Left ventricle myocardium inferior (tissue), 1 donor: ENCODE data around the gene PIH1D1. TPM values are rescaled to one million over a fixed set of nuclear protein-coding genes. Genes with fewer than 3 reads are reported as not detected.

Experiments used
- DNase-seq: peaks from one replicate; pipeline ENCODE4 v3.0.0-alpha.2; 2020
- H3K27ac ChIP-seq: fragments of 200-600 bp; replicated peaks from 2 replicates; pipeline ENCODE4 v1.8.0; 2021
- H3K27me3 ChIP-seq: fragments of 200-600 bp; 2 replicates; pipeline ENCODE4 v1.8.0; 2021; ENCODE audit warnings: low read depth
- H3K36me3 ChIP-seq: fragments of 200-600 bp; 2 replicates; pipeline ENCODE4 v1.8.0; 2021
- H3K4me1 ChIP-seq: fragments of 200-600 bp; 2 replicates; pipeline ENCODE4 v1.8.0; 2021
- H3K4me3 ChIP-seq: fragments of 200-600 bp; 2 replicates; pipeline ENCODE4 v1.8.0; 2021; ENCODE audit warnings: mild to moderate bottlenecking, moderate library complexity
- H3K9me3 ChIP-seq: fragments of 200-600 bp; replicated peaks from 2 replicates; pipeline ENCODE4 v1.8.0; 2021
- intact Hi-C: fragments of 100-400 bp; cut with micrococcal nuclease; formaldehyde crosslinking; loops from one replicate; pipeline ENCODE4 v1.11.0; 2022
- total RNA-seq: library from RNA; stranded (reverse); fragmentation: NEBNext Ultra II Directional; extraction: Animal tissue kit (Norgen Biotek cat#: 25700); gene quantifications from one replicate; pipeline ENCODE4 v1.2.1, GENCODE V29; 2021
- TF ChIP-seq, protein P1 (sequence below): fragments of 200-600 bp; IDR thresholded peaks from 2 replicates; pipeline ENCODE4 v1.8.0; 2021; ENCODE audit warnings: antibody characterized with exemption, mild to moderate bottlenecking, borderline replicate concordance
- donor health status: DM: no; HTN: yes; CAD: no; lungs with severe emphysema.

The PIH1D1 gene
- total RNA-seq, 1 donor from 2014 or later = 24.7 TPM

GRCh38 chr19:49490287-49491029, 38.8 kb upstream of the PIH1D1 start:
- Histone ChIP-seq H3K4me1 (peaks cover 44% of the 10 kb centered on the region), H3K27me3 (no peaks in the 10 kb centered on the region), H3K9me3 (no peaks in the 10 kb centered on the region), H3K27ac (peak overlapping the region; percentile 93), H3K36me3 (peaks cover 43% of the 10 kb centered on the region), H3K4me3 (peak overlapping the region; percentile 98)
- no peak for DNase-seq
- intact Hi-C loops = no loop called here
- TF ChIP-seq, protein P1, sequence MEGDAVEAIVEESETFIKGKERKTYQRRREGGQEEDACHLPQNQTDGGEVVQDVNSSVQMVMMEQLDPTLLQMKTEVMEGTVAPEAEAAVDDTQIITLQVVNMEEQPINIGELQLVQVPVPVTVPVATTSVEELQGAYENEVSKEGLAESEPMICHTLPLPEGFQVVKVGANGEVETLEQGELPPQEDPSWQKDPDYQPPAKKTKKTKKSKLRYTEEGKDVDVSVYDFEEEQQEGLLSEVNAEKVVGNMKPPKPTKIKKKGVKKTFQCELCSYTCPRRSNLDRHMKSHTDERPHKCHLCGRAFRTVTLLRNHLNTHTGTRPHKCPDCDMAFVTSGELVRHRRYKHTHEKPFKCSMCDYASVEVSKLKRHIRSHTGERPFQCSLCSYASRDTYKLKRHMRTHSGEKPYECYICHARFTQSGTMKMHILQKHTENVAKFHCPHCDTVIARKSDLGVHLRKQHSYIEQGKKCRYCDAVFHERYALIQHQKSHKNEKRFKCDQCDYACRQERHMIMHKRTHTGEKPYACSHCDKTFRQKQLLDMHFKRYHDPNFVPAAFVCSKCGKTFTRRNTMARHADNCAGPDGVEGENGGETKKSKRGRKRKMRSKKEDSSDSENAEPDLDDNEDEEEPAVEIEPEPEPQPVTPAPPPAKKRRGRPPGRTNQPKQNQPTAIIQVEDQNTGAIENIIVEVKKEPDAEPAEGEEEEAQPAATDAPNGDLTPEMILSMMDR = no peak

DNA sequence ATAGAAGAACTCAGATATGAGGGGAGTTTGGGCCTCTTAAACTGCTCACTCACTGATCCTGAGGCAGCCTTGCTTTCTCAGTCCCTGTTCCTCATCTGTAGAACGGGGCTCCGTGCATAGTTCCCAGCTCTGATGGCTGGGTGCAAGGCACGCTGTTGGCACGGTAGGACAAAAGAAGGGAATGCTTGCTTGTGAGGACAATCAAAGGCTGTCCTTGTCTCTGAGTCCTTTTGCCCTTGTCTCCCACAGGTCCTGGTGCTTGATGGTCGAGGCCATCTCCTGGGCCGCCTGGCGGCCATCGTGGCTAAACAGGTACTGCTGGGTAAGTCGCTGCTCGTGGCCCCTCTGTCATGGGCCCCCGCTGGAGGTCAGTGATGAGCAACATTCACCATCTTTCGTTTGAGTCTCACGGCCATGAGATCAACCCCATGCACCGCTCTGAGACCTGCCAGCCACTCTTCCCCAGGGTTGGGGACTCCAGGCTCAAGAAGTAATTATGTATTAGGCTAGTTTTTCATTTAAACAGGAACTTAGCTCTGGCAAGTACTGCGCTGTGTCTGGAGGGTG, 38.1 kb upstream of the PIH1D1 start:
- Histone ChIP-seq H3K4me3 (peak overlapping the region; percentile 98), H3K4me1 (peaks cover 39% of the 10 kb centered on the region), H3K36me3 (peaks cover 45% of the 10 kb centered on the region), H3K9me3 (no peaks in the 10 kb centered on the region), H3K27ac (peak overlapping the region; percentile 93), H3K27me3 (no peaks in the 10 kb centered on the region)
- no peak for DNase-seq
- intact Hi-C loops = no loop called here
- TF ChIP-seq, protein P1 = no peak

DNA sequence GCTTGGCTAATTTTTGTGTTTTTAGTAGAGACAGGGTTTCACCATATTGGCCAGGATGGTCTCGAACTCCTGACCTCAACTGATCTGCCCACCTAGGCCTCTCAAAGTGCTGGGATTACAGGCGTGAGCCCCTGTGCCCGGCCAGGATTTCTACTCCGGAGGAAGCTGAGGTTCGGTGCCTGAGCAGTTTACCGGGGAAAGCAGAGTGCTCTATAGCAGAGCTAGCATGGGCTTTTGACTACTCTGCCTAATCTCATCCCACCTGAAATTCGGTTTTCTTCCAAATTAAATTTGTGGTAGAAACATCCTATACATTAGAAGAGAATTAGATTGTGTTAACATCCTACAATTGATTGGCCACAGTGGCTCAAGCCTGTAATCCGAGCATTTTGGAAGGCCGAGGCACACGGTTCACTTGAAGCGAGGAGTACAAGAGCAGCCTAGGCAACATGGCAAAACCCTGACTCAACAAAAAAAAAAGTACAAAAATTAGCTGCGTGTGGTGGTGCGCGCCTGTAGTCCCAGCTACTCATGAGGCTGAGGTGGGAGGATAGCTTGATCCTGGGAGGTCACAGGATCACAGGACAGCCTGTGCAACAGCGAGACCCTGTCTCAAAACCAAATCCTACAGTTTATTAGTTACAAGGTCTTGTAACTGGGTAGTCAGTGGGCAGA, 37.4 kb upstream of the PIH1D1 start:
- no peaks in the 10 kb centered on the region for H3K9me3 ChIP-seq
- intact Hi-C loops = no loop called here
- H3K27ac ChIP-seq = peak overlapping the region; percentile 93
- DNase-seq = no peak
- H3K36me3 ChIP-seq = peaks cover 46% of the 10 kb centered on the region
- peaks cover 39% of the 10 kb centered on the region for H3K4me1 ChIP-seq
- TF ChIP-seq, protein P1 = no peak
- H3K27me3 ChIP-seq = no peaks in the 10 kb centered on the region
- H3K4me3 ChIP-seq = peak overlapping the region; percentile 98

DNA sequence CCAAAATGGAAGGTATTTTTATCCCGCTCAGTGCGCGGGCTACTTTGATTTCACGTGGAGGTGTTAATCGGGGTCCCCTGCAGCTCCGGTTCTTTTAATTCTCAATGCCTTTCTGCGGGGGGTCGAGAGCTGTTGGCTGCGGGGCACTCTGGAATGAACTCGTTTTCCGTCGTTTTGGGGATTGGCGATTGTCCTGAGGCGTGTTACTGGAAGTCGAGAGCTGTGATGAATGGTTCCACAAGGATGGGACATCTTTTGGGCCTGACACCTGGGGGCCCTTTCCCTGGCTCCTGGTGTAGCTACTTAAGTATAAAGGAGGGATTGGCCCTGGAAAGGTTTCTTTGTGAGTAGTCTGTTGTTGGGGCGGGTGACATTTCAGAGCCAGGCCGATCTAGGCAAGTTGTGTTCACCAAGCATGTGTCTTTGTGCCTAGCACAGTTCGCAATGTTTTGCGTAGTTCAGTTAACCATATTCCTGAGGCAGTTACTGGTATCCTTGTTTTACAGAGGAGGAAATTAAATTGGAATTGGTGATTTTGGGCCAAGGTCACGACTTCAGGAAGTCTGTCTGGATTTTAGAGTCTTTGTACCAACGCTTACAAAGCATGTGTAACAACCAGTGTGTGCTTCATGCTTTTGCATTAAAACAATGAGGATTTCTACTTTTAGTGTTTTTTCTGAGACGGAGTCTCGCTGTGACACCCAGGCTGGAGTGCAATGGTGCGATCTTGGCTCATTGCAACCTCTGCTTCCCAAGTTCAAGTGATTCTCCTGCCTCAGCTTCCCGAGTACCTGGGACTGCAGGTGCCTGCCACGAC, 36.6 kb upstream of the PIH1D1 start:
- DNase-seq = no peak
- TF ChIP-seq, protein P1 = no peak
- Histone ChIP-seq H3K27ac (peak overlapping the region; percentile 93), H3K4me3 (peak overlapping the region; percentile 98), H3K4me1 (peaks cover 39% of the 10 kb centered on the region), H3K27me3 (no peaks in the 10 kb centered on the region), H3K9me3 (no peaks in the 10 kb centered on the region), H3K36me3 (peaks cover 45% of the 10 kb centered on the region)
- intact Hi-C loops = no loop called here
